AG09319 (cell line): ENCODE measurements around the gene RBMS3.

Experiments used
- DNase-seq: peaks from one replicate; pipeline ENCODE4 v3.0.0-alpha.2; 2010; ENCODE audit warnings: low read depth; ENCODE audit errors: extremely low read depth
- TF ChIP-seq, protein P1 (sequence below): IDR thresholded peaks from 2 replicates; pipeline ENCODE4 v1.5.1; 2011; ENCODE audit warnings: low read depth, mild to moderate bottlenecking, inconsistent platforms, low read length, moderate library complexity

RBMS3 gene

DNA sequence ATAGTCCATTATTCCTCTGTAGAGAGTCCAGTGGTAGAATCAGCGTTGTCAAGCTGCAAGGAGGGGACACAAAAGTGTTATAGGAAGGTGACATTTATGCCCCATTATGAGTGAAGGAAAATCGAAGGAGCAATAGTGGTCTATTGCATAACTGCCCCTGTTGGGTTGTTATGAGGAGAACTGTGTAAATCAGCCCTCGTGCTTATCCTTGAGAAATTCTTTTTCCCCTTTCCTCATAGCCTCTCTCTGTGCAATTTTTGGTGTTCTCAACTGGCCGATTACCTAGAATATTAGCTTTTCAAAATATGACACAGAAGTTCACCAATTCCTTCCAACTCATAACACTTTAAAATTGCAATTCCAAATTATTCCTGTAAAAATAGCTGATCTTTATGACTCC is 286.6 kb downstream of the RBMS3 start:
- TF ChIP-seq, protein P1, sequence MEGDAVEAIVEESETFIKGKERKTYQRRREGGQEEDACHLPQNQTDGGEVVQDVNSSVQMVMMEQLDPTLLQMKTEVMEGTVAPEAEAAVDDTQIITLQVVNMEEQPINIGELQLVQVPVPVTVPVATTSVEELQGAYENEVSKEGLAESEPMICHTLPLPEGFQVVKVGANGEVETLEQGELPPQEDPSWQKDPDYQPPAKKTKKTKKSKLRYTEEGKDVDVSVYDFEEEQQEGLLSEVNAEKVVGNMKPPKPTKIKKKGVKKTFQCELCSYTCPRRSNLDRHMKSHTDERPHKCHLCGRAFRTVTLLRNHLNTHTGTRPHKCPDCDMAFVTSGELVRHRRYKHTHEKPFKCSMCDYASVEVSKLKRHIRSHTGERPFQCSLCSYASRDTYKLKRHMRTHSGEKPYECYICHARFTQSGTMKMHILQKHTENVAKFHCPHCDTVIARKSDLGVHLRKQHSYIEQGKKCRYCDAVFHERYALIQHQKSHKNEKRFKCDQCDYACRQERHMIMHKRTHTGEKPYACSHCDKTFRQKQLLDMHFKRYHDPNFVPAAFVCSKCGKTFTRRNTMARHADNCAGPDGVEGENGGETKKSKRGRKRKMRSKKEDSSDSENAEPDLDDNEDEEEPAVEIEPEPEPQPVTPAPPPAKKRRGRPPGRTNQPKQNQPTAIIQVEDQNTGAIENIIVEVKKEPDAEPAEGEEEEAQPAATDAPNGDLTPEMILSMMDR, result no peak
- DNase-seq, result no peak

DNA sequence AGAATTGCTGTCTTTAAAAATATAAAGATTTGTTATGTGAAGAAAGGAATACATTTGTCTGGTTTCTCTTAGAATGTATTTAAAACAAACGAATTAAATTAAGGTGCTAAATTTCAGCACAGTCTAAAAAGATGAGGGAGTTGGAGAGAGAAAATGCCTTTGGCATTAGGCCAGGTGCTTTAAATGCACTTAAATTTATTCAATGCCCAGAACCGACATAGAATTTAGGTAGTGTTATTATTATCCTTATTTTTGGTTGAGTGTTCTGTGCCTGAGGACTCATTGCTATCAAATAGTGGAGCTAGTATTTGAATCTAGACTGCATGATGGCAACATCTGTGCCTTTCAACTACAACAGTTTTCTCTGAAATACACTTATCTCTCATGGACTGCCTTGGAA is 287.5 kb downstream of the RBMS3 start:
- DNase-seq, result no peak
- TF ChIP-seq, protein P1, result no peak

DNA sequence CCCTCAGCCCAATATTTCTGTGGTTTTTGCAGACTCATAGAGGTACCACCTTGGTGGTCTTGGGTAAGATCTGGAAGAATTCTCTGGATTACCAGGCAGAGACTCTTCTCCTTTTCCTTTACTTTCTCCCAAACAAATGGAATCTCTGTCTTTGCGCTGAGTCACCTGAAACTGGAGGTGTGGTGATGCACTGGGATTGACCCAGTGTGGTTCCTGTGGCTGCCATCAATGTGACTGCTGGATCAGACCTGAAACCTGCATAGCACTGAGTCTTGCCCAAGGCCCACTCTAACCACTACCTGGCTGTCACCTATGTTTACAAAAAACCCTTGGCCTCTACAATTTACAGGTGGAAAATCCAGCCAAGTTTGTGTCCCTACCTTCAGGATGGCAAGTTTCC is 295.3 kb downstream of the RBMS3 start:
- TF ChIP-seq, protein P1, result no peak

DNA sequence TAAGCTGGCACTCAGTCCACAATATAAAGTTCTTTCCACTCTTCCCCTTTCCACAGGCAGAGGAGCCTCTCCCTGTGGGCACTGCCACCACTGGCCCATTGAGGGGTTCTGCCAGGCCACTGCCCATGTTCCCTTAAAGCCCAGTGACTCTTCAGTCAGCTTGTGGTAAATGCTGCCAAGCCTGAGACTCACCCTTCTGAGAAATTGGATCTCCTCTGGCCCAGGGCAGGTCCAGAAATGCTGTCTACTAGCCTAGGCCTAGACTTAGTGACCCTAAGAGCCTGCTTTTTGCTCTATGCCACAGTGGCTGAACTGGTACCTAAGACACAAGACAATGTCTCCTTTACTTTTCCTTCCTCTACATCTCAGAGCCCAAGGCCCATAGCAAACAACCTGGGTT is 295.8 kb downstream of the RBMS3 start:
- TF ChIP-seq, protein P1, result no peak

More for the DNA sequence above, 295.3 kb downstream of the RBMS3 start:
- DNase-seq, result no peak

DNA sequence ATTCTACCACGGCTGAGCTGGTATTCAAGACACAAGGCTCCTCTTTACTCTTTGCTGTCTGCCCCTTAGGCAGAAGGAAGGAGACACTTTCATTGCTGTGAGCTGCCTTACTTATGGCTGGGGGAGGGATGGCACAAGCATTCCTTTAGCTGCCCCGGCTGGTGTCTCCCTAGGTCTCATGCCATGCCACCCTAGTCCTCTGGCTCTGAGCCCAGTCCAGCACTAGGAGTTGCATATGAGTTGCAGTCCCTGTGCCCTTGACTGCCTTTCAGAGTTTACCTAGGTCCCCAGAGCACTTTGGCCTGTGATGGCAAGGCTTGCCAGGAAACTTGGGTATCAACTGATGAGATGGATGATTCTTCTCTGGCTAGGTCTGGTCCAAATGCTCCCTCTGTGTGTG is 296.4 kb downstream of the RBMS3 start:
- TF ChIP-seq, protein P1, result no peak
- DNase-seq, result no peak

More for the DNA sequence above, 295.8 kb downstream of the RBMS3 start:
- DNase-seq, result no peak

DNA sequence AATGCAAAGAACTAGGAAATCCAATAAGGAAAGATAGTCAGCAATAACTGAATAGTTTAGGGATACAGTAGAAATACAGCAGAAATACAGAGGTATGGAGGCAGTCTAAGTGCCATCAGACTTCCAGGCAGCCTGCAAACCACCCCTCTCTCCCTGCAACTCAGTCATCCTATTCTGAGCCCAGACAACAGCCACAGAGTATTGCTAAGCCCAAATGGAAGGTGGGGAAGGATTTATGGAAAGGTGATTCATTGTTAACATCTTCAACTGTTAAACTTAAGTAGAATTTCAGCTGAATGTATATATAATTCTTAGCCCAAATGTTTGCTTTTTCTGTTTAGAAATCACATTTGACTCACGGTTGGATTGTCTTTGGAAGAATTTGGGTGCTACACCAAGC is 300.4 kb downstream of the RBMS3 start:
- TF ChIP-seq, protein P1, result no peak
- no peak for DNase-seq

DNA sequence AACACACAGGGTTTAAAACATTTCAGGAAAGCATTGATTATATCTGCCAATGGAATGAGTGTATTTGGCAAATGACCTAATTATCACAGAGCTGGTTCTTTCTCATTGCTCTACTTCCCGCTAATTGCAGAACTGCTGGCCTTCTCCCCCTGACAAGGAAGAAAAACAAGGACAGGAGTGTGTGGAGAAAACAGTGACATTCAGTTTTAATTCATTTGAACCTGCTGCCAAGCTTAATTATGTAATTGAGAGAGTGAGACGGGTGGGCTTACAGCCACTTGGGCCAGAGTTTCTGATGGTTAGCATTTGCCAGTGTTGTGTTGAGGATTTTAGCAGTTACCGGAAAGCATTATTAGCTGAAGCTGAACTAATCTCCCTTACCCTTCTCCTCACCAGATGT is 301.4 kb downstream of the RBMS3 start:
- no peak for DNase-seq
- TF ChIP-seq, protein P1, result no peak
